HepG2 (cell line): Measurements from ENCODE around the gene EEFSEC. TPM values are rescaled to one million over a fixed set of nuclear protein-coding genes. Genes with fewer than 3 reads are reported as not detected.

Experiments
- ATAC-seq: fragments of 200-7000 bp; cut with Tn5 transposase; 3 replicates; pipeline ENCODE4 v1.9.1; 2020; ENCODE audit warnings: mild to moderate bottlenecking, moderate library complexity
- BruUV-seq: library from RNA; stranded (reverse); fragments of 400-500 nt; replicated peaks from 2 replicates; lab custom pipeline; 2021; lab: Mats Ljungman, UMichigan
- CTCF ChIA-PET: fragments of 300-600 bp; formaldehyde crosslinking; extraction: SDS; loops from one replicate; lab custom pipeline; 2021; ENCODE audit warnings: low total read pairs, inconsistent platforms, low intra/inter-chr PET ratio; lab: Yijun Ruan, JAX
- POLR2A ChIA-PET: fragments of 350-600 bp; sonication (Branson Sonifier 250); formaldehyde crosslinking; loops from one replicate; lab custom pipeline; 2020; ENCODE audit warnings: antibody characterized with exemption, inconsistent platforms; lab: Yijun Ruan, JAX
- DNase-seq: peaks from one replicate; pipeline ENCODE4 v3.0.0-alpha.2; 2015; ENCODE audit warnings: low spot score
- FAIRE-seq: peaks from 3 replicates; lab custom pipeline; 2011; peaks lifted over from hg19 to GRCh38; lab: Jason Lieb, UNC
- H2AFZ ChIP-seq: one replicate; pipeline ENCODE4 v1.6.1; 2011; ENCODE audit warnings: low read length, inconsistent platforms
- H3K27ac ChIP-seq: fragments of 300-600 bp; 3 replicates; pipeline ENCODE4 v1.8.0; 2011; ENCODE audit warnings: mixed run types, mild to moderate bottlenecking, mixed read lengths, low read length, inconsistent platforms; ENCODE audit not compliant: insufficient read depth; ENCODE audit errors: extremely low read length
- H3K27me3 ChIP-seq, 2 experiments: fragments of 200-600 bp in 1 of 2; 2 replicates in 1 of 2; 3 replicates in 1 of 2; pipeline versions ENCODE4 v1.6.0 to v1.8.0; 2011; ENCODE audit warnings: low read length in 2 of 2, mild to moderate bottlenecking in 2 of 2, moderate library complexity in 2 of 2, inconsistent platforms in 1 of 2; ENCODE audit not compliant: insufficient read depth in 2 of 2, control insufficient read depth in 1 of 2
- H3K36me3 ChIP-seq, 2 experiments: fragments of 200-600 bp in 1 of 2; replicated peaks in 1 of 2; 2 replicates in 1 of 2; 3 replicates in 1 of 2; pipeline versions ENCODE4 v1.5.1 to v1.8.0; 2011; ENCODE audit warnings: low read length in 2 of 2, inconsistent platforms in 1 of 2; ENCODE audit not compliant: insufficient read depth in 2 of 2, control insufficient read depth in 1 of 2
- H3K4me1 ChIP-seq: 2 replicates; pipeline ENCODE4 v1.5.1; 2012; ENCODE audit warnings: low read length, inconsistent platforms; ENCODE audit not compliant: insufficient read depth
- H3K4me2 ChIP-seq: 2 replicates; pipeline ENCODE4 v1.6.0; 2011; ENCODE audit warnings: low read depth, low read length, inconsistent platforms
- H3K4me3 ChIP-seq, 3 experiments: fragments of 200-600 bp in 1 of 3; sonication (generic), shearing (Covaris generic) in 1 of 3; replicated peaks in 1 of 3; 2 replicates each; pipeline ENCODE4 v1.5.1; 2011 to 2016; ENCODE audit warnings: low read length in 3 of 3, inconsistent platforms in 2 of 3, low read depth in 2 of 3, mild to moderate bottlenecking in 2 of 3, control low read depth in 1 of 3, mixed read lengths in 1 of 3; ENCODE audit not compliant: insufficient read depth in 1 of 3
- H3K79me2 ChIP-seq: one replicate; pipeline ENCODE4 v1.6.1; 2011; ENCODE audit warnings: low read length, inconsistent platforms; ENCODE audit not compliant: insufficient read depth
- H3K9ac ChIP-seq: 2 replicates; pipeline ENCODE4 v1.6.0; 2011; ENCODE audit warnings: mild to moderate bottlenecking, low read depth, low read length, inconsistent platforms; ENCODE audit not compliant: insufficient read depth
- H3K9me3 ChIP-seq: 2 replicates; pipeline ENCODE4 v1.5.1; 2012; ENCODE audit warnings: mild to moderate bottlenecking, low read length
- H4K20me1 ChIP-seq: 2 replicates; pipeline ENCODE4 v1.6.0; 2011; ENCODE audit warnings: inconsistent platforms, mild to moderate bottlenecking, low read length, moderate library complexity; ENCODE audit not compliant: insufficient read depth
- HNF1A ChIP-seq, 2 experiments: sonication (generic) in 1 of 2; formaldehyde crosslinking in 1 of 2; IDR thresholded peaks; 2 replicates each; pipeline versions ENCODE4 v1.4.0 to v1.6.1; 2016 to 2020; ENCODE audit warnings: borderline replicate concordance in 1 of 2, low read depth in 1 of 2, mild to moderate bottlenecking in 1 of 2, missing genetic modification reagents in 1 of 2
- MED8 ChIP-seq: sonication (generic); formaldehyde crosslinking; IDR thresholded peaks from 2 replicates; pipeline ENCODE4 v1.8.1; 2023; ENCODE audit warnings: mild to moderate bottlenecking, missing genetic modification reagents; ENCODE audit not compliant: insufficient replicate concordance
- NPAS2 ChIP-seq: sonication (generic); formaldehyde crosslinking; IDR thresholded peaks from 2 replicates; pipeline ENCODE4 v1.8.0; 2022; ENCODE audit warnings: mild to moderate bottlenecking, missing genetic modification reagents, borderline replicate concordance
- SOX13 ChIP-seq, 3 experiments: fragments of 450-650 bp in 1 of 3; sonication (generic) in 1 of 3; formaldehyde crosslinking in 1 of 3; IDR thresholded peaks in 2 of 3; conservative IDR thresholded peaks in 1 of 3; 2 replicates each; pipeline versions ENCODE4 v1.5.0 to v1.6.1; 2016 to 2020; ENCODE audit warnings: antibody characterized with exemption in 1 of 3, mild to moderate bottlenecking in 1 of 3, missing compliant biosample characterization in 1 of 3, missing genetic modification reagents in 1 of 3, moderate library complexity in 1 of 3
- SP5 ChIP-seq: IDR thresholded peaks from 2 replicates; pipeline ENCODE4 v1.6.1; 2016; ENCODE audit warnings: low read depth, borderline replicate concordance
- TRIM24 ChIP-seq: sonication (generic); formaldehyde crosslinking; IDR thresholded peaks from 2 replicates; pipeline ENCODE4 v1.8.0; 2022; ENCODE audit warnings: mild to moderate bottlenecking, missing genetic modification reagents
- YEATS4 ChIP-seq: sonication (generic); formaldehyde crosslinking; IDR thresholded peaks from 2 replicates; pipeline ENCODE4 v1.4.0; 2020; ENCODE audit warnings: missing genetic modification reagents, borderline replicate concordance
- WGBS: methylation state at CpG from one replicate; pipeline ENCODE4 v1.1.6; 2017; ENCODE audit warnings: low lambda C conversion rate; 5-methylcytosine and 5-hydroxymethylcytosine counted together
- in situ Hi-C: cut with HindIII; loops from 2 replicates; pipeline ENCODE4 v1.10.0; 2017; ENCODE audit warnings: low pct_unique_long_range_greater_than_20kb; ENCODE audit not compliant: extremely low pct_ligation_motif_present
- intact Hi-C: fragments of 100-400 bp; cut with micrococcal nuclease; formaldehyde crosslinking; loops from one replicate; pipeline ENCODE4 v1.10.0; 2022; ENCODE audit not compliant: unreplicated experiment
- polyA plus RNA-seq, 8 experiments: library from polyadenylated mRNA; depleted of rRNA in 3 of 8; stranded (reverse) in 7 of 8; unstranded in 1 of 8; fragments of >200 nt; fragmentation: Illumina TruSeq in 4 of 8; extraction: Trizol in 4 of 8; gene quantifications; 2 replicates each; pipeline versions ENCODE4 v1.2.1 to v1.2.3, GENCODE V29; 2011 to 2016; ENCODE audit warnings: low read depth in 4 of 8, missing spikeins in 1 of 8, mixed read lengths in 1 of 8; ENCODE audit not compliant: insufficient read depth in 1 of 8
- total RNA-seq, 5 experiments: library from RNA; depleted of rRNA; stranded (reverse); fragments of >200 nt; fragmentation: Illumina TruSeq; extraction: Trizol; gene quantifications; 2 replicates each; pipeline ENCODE4 v1.2.3, GENCODE V29; 2016; ENCODE audit warnings: low read depth in 1 of 5
- TF ChIP-seq, protein P1 (sequence below): sonication (generic); formaldehyde crosslinking; IDR thresholded peaks from 2 replicates; pipeline ENCODE4 v1.4.0; 2020; ENCODE audit warnings: low read depth, mild to moderate bottlenecking, missing genetic modification reagents

EEFSEC gene
- total and polyA plus RNA-seq, 2 of the 13 experiments (the other 11 are each of a cell fraction or from before 2014, with no cell fraction given): 6.4 to 24.2 TPM

GRCh38 chr3:128341659-128342395, 188.5 kb downstream of the EEFSEC start:
- Histone ChIP-seq H3K9ac (no peak overlapping the region), H3K27me3 (no peaks in the 10 kb centered on the region), H3K9me3 (no peaks in the 10 kb centered on the region), H3K27ac (no peak overlapping the region), H3K4me2 (no peak overlapping the region), H3K4me3 (no peak overlapping the region), H3K36me3 (peaks cover 10 to 28% of the 10 kb centered on the region in 2 experiments; a peak in 4 of 5 replicates), H4K20me1 (no peaks in the 10 kb centered on the region), H3K79me2 (no peaks in the 10 kb centered on the region), H2AFZ (no peak overlapping the region), H3K4me1 (peaks cover 45% of the 10 kb centered on the region)
- ATAC-seq (no peak), DNase-seq (no peak), FAIRE-seq (no peak)
- 100% methylated on average over 2 of the region's 12 CpGs for WGBS
- POLR2A ChIA-PET: no interaction called here
- intact Hi-C loops: no loop called here
- TF ChIP-seq SP5 (CRISPR knock-in tag) (no peak), SOX13 (IDR thresholded peaks at IDR 0.05) (no peak), SOX13 (CRISPR knock-in tag; conservative IDR thresholded peaks at IDR 0.05 in 1 of 2, IDR thresholded peaks at IDR 0.05 in 1 of 2) (no peak), TRIM24 (CRISPR knock-in tag) (no peak), MED8 (CRISPR knock-in tag) (no peak), YEATS4 (CRISPR knock-in tag) (no peak), HNF1A (IDR thresholded peaks at IDR 0.05; ENCODE audit: low read depth) (no peak), HNF1A (CRISPR knock-in tag; IDR thresholded peaks at IDR 0.05; ENCODE audit: borderline replicate concordance) (no peak), NPAS2 (CRISPR knock-in tag) (no peak)
- TF ChIP-seq, protein P1, sequence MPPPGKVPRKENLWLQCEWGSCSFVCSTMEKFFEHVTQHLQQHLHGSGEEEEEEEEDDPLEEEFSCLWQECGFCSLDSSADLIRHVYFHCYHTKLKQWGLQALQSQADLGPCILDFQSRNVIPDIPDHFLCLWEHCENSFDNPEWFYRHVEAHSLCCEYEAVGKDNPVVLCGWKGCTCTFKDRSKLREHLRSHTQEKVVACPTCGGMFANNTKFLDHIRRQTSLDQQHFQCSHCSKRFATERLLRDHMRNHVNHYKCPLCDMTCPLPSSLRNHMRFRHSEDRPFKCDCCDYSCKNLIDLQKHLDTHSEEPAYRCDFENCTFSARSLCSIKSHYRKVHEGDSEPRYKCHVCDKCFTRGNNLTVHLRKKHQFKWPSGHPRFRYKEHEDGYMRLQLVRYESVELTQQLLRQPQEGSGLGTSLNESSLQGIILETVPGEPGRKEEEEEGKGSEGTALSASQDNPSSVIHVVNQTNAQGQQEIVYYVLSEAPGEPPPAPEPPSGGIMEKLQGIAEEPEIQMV (CRISPR knock-in tag): no peak
- in situ Hi-C loops: no loop called here
- no TSS peak for BruUV-seq
- CTCF ChIA-PET: no interaction called here
